DND-41 (cell line): ENCODE data around the gene NCAPD2.

ENCODE experiments used
- EZH2 ChIP-seq: IDR thresholded peaks from 3 replicates; pipeline ENCODE4 v1.6.1; 2012; ENCODE audit warnings: borderline replicate concordance, low read depth, mild to moderate bottlenecking, moderate library complexity, low read length, inconsistent platforms; ENCODE audit not compliant: severe bottlenecking
- TF ChIP-seq, protein P1 (sequence below): IDR thresholded peaks from 2 replicates; pipeline ENCODE4 v1.5.1; 2012; ENCODE audit warnings: borderline replicate concordance, low read length, moderate library complexity, mild to moderate bottlenecking; ENCODE audit not compliant: poor library complexity, severe bottlenecking; ENCODE audit errors: extremely low read depth

DNA sequence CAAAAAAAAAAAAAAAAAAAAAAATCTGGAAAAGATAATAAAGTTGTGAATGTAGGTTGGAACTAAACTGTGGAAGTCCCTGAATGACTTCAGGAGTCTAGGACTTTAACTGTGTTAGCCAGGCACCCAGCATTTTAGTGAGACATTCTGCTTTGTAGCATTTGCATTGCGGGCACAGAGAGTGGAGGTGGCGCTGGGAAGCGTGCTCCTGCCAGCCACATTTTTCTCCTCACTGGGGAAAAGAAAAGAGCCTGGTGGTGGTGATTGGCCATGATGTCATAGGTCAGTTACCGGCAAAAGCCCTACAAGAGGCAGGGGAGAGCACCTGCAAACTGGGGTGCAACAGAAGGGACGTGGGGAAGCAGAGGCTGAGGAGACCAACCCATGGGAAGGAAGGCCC, 30.7 kb downstream of the NCAPD2 start:
- TF ChIP-seq, protein P1, sequence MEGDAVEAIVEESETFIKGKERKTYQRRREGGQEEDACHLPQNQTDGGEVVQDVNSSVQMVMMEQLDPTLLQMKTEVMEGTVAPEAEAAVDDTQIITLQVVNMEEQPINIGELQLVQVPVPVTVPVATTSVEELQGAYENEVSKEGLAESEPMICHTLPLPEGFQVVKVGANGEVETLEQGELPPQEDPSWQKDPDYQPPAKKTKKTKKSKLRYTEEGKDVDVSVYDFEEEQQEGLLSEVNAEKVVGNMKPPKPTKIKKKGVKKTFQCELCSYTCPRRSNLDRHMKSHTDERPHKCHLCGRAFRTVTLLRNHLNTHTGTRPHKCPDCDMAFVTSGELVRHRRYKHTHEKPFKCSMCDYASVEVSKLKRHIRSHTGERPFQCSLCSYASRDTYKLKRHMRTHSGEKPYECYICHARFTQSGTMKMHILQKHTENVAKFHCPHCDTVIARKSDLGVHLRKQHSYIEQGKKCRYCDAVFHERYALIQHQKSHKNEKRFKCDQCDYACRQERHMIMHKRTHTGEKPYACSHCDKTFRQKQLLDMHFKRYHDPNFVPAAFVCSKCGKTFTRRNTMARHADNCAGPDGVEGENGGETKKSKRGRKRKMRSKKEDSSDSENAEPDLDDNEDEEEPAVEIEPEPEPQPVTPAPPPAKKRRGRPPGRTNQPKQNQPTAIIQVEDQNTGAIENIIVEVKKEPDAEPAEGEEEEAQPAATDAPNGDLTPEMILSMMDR = no peak
- no peak for TF ChIP-seq EZH2
